Brain pericyte (primary cell): ENCODE measurements around the gene CDKAL1.
"Not testable (repeated sequence)": the region's sequence is repeated elsewhere in the genome, so short reads cannot be mapped to it uniquely, and the experiment has no call there.

Experiments used
- DNase-seq: peaks from one replicate; pipeline ENCODE4 v3.0.0-alpha.2; 2012; ENCODE audit warnings: low read depth, low spot score

The CDKAL1 gene

DNA sequence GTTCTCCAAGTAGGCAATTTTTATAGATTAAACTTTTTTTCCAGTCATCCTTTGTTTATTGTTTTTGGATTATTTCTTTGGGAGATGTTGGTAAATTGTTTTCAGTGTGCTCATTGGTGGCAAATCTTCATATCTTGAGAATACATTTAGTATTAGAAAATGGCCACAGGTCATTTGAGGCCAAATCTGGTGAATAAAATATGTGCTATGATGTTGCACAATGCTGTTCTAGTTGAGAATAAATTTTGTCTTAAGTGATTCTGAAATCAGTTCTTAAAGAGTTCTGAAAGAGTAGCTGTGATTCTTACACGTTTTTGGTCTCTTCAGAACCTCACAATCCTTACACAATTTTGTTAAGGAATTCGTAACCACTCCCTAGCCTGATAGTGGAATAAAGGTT, 20.1 kb downstream of the CDKAL1 start:
- no peak for DNase-seq

DNA sequence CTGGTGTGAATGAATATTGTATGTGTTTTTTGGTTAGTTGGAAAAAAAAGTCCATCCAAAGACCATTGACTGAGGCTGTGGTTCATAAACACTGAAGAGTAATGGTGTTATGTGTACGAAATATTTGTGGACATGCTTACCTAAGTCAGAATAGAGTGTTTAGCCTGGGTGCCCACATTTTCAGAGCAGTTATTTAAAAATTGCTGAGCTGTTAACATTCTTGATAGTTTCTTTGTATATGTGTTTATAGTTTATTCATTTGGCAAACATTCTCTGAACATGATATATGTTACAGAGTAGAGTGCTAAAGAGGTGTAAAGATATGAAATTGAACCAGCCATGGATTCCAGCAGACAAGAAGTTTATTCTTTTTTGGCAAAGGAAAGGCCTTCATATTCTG, 20.6 kb downstream of the CDKAL1 start:
- no peak for DNase-seq

DNA sequence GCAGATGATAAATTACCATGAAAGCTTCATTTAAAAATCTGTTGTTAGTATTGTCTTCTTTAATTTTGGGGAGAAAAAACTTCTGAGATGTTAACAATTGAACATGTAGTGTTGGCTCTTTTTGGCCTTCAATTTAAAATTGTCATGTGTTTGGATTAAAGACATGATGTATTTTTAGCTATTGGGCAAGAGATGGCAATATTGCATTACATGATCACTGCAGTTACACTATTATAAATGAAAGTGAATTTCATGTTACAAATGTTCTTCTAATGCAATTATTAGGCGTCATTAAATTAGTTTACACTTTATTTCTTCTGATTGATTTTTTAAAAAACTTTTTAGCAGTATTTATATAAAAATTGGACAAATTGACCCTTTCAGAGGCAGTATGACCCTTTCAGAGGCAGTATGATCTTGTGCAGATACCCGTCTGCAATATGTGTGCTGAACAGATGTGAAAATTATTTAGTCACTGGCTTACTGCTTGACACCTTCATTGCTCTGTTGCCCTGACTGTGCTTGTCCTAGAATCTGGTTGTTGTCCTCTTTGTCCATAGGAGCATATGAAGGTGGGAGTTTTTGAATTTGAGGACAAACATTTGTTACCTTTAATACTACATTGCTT, 25.8 kb downstream of the CDKAL1 start:
- no peak for DNase-seq

DNA sequence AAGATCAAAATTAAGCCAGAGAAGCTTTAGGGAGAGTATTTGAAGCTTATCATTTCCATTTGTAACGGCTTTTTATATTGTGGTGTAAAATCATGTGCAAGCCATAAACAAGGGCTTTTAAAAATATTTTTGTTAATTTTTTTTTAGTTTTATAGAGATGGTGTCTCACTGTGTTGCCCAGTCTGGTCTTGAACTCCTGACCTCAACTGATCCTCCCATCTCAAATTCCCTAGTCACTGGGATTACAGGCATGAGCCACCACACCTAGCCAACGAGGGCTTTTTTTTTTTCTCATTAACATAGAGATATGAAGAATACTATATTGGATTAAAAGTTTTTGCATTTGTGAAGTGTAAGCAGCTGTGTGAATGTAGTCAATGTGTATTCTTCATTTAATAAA, 29.1 kb downstream of the CDKAL1 start:
- no peak for DNase-seq

DNA sequence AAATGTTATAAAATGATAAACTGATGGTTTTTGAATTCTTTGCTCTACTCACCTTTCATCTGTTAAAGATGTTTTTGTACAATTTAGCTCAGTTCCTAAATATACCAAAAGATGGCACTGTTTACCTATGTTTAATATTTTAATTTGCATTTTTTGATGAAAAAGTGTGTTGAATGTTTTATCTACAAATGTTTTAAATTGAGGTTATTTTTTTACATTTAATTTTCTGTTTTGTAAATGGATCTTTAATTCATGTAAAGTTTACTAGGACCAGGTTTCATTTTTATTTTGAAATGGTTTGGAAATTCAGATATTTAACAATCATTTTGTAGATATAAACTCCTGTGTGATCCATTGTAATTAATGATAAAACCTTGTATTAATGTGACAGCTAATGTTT, 30.0 kb downstream of the CDKAL1 start:
- no peak for DNase-seq

DNA sequence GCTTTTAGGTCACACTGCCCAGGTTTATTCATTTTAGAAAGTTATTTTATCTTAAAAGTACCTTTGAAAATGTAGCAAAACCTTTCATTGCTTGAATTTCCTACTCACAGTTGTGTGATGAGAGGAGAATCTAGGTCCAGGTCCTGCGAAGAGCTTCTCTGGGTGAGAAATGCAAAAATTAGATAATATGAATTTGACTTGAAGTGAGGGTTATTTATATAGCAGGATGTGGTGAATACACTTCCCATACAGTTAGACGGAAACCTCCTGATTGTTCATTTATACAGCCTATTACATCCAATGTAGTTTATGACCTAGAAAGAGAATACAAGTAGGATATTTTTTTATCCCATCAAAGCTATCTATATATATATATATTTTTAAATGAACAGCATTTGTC, 30.5 kb downstream of the CDKAL1 start:
- DNase-seq = no peak

DNA sequence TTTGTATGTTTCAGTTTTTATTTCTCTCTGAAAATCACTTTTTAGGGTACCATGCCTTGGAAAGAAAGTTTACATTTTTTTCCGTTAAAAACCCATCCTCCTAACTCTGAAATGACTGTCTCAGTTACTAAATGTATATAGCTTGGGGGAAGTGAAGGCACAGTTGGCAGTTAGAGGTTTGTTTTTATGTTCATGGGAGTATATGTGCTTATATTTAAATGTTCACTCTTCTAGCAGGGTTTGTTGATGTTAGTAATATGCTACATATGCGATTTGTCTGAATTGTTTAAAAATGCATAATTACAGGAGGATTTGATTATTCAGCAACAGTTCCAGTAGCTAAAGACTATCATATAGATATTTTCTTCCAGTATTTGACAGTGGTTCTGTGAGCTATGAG, 31.1 kb downstream of the CDKAL1 start:
- DNase-seq = no peak

DNA sequence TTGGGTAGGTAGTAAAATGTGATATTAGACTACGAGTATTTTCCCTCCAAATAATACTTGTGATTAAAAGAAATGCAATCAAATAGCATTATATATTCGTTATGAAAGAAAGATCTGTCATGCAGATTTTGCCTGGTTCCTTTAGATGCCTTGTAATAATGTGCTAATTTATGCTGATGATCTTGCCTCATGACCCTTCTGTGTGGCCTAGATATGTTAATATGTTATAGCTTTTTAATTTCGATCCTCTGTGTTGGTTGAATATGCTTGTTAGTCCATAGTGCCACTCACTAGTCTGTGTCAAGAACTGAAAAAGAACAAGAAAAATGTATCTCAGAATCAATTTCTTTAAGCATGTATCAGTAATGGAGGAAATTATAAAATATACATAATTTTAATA, 31.9 kb downstream of the CDKAL1 start:
- DNase-seq = no peak

DNA sequence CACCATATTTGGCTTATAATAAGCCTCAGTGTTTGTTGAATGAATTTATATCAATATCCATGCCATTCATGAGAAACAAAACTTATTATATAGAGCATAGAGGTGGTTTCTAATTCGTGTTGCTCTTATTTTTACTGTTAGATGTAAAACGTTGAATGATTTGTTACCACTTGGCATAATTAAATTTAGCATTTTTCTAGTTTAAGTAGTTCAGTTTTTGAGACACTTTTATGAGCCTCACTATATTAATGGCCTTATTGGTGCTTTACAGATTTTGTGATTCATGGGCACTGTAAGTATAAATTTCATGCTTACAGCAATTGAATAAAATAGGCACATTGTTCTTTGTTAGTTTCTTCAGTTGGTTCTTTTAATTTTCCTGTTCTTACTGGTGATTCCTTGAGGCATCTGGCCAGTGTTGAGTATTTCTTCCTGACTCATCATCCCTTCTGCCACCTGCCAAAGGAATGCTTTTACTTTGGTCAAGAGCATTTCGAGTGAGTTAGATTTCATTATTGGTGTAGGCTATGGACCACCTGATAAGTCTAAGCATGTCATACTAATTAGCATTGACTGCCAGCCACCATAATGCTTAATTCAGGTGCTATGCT, 34.8 kb downstream of the CDKAL1 start:
- DNase-seq = no peak

DNA sequence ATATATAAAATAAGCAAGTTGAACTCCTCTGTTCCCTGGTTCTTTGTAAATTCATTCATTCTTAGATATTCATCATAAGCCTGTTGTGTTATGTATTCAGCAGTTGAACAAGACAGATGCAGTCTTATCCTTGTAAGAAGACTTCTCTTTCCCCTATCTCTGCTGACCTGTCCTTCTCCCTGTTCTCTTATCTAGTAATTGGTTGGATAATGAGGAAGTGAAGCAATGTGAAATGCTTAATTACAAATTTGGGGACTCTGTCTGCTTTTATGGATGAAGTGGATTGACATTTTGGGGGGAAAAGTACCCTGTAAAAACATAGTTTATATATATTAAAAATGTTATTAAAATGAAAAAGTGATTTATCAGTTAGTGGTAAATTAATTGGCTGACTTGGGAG, 37.0 kb downstream of the CDKAL1 start:
- DNase-seq = no peak

DNA sequence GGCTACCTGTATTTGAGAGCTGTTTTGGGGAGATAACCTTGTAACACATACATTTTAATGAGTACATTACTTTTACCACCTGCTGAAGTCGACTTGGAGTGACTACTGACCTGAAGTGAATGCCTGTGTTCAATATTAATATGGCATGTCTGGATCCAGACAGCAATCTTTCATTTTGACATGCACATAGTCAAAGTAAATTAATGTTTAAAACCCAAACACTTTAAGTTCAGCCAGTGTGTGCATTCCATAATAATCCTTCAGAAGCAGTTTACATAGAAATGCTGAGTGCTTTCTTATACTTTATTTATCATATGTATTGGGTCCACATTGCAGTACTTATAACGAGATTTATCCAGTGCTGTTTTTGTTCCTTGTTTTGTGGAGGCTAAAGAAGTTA, 38.0 kb downstream of the CDKAL1 start:
- no peak for DNase-seq

DNA sequence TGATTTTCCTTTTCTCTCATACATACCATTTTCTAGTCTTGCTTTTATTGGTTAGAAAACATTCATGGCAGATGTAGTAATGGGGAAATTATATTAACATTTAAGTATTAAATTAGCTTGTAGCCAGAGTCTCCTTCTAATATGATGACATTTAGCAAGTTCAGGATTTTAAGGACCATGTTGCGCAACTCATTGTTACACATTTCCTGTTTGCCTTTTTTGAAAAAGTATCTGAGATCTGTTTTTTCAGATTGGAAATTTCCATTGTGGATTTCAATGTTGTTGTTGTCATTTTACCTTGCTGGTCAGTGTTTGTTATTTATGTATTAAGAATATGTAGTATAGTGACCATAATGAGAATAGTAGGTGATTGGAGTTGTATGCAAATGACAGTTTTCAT, 38.7 kb downstream of the CDKAL1 start:
- no peak for DNase-seq

DNA sequence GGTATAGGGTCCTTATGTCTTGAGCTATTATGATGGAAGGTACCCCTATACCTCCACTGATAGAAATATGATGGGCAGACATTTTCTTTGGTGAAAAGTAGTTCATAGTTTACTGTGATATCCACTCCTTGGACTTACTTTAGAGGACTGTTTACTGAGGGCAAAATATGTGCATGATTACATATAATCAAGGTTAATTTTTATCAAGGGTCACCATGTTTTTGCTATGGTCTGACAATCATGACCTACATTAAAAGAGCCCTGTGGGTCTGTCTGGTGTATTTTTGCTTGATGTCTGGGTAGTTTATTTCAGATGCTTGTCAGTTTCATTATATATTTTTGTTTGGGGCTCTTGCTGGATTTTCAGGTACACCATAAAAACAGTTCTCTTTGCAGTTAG, 40.1 kb downstream of the CDKAL1 start:
- no peak for DNase-seq

DNA sequence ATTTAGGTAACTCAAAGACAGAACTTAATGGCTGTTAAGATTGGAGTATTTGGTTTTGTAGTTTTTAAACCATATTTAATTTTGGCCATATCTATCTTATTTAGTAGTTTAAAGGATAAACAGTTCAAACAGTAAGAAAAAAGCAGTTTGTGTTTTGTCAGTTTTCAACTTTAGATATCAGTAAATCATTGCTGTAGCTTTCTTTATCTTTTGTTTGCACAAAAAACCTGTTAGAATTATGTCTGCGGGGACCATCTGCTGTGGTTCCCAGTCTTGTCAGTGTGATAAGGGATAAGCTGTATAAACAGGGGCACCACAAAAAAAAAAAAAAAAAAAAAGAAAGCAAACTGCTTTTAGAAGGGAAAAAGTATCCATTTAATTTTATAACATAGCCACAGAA, 40.9 kb downstream of the CDKAL1 start:
- no peak for DNase-seq

DNA sequence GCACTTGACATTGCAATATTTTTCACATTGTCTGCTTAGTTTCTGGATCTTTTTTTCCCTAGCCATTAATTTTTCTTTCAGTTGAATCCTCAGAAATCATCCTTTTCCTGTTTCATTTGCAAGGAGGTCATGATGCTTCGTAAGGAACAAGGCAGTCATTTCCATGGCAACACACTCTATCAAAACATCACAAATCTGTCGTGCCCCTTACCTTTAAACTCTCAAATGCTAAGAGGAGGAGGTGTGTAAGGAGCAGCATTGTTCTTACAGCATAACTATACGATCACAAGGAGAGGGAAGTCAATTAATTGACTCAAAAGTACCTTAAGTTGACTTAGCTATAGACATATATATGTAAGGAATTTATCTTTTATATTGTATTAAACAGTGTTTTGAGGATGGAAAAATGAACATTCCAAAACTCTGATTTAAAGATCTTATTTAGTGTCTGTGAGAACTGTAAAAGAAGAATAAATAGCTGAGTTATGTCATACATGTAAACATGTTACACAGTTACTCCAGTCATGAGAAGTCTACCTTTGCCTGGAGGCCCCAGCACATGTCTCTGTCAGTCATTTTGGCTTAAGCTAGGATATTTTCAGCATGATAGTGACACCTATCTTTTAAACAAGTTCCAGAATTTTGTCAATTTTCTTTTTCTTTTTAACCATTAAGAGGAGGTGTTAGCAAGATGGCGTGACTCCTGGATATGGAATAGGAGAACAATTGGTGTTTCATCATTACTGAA, 41.6 kb downstream of the CDKAL1 start:
- no peak for DNase-seq

DNA sequence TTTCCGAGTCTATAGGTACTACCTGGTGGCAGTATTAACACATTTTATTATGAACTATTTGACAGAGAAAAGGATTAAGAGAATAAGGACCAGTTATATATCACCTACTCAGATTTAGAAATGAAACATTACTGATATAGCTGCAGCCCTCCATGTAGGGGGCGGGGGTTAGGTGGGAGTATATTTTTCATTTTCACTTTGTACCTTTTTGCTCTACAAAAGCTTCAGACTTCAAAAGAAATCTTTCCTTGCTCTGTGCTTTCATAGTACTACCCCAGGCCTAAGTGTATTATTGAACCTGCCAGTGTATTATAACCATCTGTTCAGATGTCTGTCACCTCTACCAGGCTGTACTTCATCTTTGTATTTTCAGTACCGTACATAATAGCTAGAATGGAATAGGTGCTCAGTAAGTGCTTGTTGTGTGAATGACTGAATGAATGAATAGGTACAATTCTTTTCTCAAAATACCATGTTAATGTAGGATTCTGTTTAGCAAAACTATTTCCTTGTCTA, 43.0 kb downstream of the CDKAL1 start:
- DNase-seq = no peak

DNA sequence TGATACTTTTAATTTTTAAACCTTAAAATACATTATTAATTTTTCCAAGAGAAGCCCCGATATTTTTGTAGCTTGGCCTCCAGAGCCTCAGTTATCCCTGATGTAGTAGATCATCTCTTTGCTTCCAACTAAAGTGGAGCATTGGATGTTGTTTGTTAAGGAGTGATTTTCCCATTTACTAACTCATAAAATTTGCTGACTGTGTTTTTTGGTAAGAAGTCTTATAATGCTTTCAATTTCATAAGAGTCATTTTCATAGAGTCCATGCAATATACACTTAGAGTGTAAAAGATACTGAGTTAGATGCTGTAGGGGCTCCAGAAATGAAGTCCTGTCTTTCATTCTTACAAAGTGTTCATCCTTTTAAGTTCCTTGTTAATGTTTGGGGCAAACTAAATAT, 46.8 kb downstream of the CDKAL1 start:
- DNase-seq = no peak

DNA sequence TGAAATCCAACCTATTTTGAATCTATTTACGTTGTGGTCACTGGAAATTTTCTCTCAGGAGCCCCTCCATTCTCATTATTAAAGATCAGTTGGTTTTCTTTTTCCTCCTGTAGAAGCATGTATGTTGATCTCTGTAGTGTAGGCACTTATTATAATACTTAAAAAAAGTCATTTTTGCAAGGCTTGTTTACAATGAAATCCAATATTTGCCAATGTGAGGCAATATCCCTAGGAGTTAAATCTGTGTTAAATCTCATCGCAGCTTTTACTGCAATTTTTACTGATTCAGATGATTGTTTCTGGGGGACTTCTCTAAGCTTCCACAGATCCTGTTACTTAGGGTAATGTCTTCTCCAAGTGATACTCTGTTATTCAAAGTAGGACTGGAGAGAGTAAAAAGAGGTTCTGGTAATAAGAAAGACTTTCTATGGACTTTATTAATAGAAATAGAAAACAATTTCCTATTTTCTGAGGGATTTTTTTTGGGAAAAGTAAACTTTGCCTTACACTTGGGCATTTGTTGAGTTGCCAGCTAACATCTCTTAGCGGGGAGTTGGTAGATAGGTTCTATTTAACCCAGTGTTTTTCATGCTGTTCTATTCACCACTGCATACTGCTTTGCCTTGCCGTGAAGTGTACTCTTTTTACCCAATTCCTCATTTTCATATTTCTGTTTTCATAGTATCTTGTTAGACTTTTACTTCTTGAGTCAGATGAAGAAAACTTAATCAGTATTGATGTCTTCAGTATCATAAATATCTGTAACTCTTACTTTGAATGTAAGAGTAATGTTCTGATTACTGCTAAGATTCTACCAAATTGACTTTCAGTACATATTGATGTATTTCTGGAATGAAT, 48.6 kb downstream of the CDKAL1 start:
- no peak for DNase-seq

DNA sequence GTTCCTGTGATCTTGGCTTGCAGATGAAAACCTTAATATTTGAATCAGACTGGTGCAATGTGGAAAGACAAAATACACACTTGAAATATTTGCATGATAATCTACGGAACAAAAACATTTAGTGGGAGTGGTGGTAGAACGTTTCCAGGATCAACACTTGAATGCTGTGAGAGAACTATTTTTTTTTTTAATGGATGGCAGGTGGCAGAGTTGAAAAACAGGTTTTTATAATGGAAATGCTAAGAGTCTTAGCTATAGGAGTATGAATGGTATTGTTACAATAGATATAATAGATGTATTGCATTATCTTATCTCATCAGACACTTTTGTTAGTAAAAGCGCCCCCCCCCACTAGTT, 49.2 kb downstream of the CDKAL1 start:
- DNase-seq = no peak

DNA sequence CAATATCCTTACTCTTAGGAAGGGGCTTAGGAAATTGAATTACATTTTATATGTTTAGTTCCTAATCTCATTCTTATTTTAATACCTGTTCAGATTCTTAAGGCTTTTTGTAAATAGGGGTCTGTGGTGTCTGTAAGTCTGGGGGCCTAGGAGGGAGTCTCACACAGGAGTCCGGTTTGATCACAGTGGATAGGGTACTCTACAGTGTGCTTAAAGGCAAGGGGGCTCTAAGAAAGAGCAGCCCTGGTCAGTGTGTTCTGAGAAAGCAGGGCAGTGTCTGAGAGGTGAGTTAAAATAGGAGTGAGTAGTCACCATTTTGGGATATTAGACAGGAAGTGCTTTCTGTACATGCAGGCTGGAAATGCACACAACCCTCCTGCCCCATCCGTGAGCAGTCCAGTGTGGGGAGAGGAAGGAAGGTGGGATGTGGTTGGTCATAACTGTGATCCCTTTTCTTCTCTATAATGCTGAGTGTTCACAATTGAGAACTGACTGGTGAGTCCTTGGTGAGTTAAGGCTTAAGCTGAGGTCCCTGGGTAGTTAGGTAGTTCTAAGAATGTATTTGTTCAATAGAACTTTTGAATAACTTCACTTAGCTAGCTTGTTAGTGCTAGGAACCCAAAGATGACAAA, 50.0 kb downstream of the CDKAL1 start:
- no peak for DNase-seq

DNA sequence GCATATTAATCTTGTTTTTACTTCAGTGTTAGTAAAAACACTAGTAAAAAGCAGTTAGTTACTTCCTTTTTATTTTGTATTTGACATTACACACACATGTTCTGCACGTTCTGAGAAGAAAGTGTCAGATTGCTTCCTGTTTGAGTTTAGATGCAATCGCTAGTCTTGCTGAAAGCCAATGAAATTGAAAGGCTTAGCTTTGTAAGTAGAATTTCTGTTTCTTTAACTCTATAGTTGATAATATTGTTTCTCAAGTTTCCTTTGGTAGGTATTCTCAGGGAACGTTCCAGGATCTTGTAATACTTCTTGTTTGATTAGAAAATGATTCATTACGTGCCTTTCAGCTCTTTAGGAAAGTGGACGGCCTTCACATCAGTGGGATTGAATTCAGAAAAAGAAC, 55.0 kb downstream of the CDKAL1 start:
- no peak for DNase-seq

DNA sequence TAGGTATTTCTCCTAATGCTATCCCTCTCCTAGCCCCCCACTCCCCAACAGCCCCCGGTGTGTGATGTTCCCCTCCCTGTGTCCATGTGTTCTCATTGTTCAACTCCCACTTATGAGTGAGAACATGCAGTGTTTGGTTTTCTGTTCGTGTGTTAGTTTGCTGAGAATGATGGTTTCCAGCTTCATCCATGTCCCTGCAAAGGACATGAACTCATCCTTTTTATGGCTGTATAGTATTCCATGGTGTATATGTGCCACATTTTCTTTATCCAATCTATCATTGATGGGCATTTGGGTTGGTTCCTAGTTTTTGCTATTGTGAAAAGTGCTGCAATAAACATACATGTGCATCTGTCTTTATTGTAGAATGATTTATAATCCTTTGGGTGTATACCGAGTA, 56.2 kb downstream of the CDKAL1 start:
- not testable (repeated sequence) for DNase-seq
